HG03103 (cell line): ENCODE data around the gene SLC22A25.
"Not testable (repeated sequence)": the region's sequence is repeated elsewhere in the genome, so short reads cannot be mapped to it uniquely, and the experiment has no call there.

ENCODE experiments used
- ATAC-seq: cut with Tn5 transposase; IDR thresholded peaks from one replicate; pipeline ENCODE4 v1.9.1; 2021; ENCODE audit warnings: low read depth; ENCODE audit not compliant: unreplicated experiment

The SLC22A25 gene

DNA sequence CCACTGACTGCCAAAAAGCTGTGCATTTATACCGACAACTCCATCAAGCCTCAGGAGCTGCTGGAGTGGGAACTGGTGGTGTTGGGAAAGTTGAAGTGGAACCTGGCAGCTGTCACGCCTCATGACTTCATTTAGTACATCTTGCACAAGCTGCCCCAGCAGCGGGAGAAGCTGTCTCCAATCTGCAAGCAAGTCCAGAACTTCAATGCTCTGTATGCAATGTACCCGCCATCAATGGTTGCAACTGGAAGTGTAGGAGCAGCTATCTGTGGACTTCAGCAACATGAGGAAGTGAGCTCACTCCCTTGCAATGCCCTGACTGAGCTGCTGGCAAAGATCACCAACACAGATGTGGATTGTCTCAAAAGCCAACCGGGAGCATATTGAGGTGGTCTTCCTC lies at the start of gene SLC22A25:
SLC22A25 (minus strand) TSS at position 67 of the 400 bp plus-strand sequence. CDS start 13,947 bp downstream, outside the sequence.
- no peak for ATAC-seq

DNA sequence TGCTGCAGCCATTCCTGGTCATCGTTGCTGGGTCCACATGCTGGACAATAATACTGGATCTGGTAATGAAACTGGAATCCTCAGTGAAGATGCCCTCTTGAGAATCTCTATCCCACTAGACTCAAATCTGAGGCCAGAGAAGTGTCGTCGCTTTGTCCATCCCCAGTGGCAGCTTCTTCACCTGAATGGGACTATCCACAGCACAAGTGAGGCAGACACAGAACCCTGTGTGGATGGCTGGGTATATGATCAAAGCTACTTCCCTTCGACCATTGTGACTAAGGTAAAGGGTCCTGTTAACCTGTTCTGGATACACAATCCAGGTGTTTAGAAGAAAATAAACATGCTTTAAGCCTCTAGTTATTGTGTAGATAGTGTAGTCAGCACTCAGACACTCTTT lies 46.9 kb upstream of the SLC22A25 start:
- no peak for ATAC-seq

DNA sequence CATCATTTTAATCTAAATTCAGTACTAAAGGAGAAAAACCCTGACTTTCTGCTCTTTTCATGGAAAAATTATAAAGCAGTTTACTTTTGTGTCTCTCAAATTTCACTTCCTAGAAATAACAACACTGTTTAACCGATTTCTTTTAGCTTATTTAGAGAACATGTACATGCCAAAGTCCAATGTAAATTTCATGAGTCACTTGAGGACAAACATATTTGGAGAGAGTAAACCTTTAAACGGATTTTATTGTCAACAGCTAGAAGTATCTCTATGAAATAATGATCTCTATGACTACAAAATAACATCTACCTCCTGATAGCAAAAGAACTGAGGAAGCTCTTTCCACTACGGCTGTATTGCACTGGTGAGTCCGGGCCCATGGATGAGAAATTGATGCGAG lies 46.3 kb upstream of the SLC22A25 start:
- no peak for ATAC-seq

DNA sequence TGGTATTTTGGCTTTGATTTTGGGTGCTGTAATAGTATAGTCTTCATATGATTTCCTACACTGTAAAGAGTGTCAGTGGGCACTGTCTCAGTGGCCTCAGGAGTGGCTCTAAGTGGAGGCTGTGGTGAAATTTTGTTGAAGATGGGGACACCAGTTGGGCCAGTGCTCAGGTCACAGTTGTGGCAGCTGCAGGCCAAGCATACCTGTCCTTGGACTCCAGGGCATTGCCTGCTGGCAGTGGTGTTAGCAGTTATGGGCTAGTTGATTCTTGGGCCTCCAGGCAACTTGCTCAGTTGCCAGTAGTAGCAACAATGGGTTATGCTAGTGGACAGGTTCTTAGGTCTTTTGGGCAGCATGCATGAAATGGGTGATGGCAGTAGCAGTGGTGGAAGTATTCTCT lies 39.2 kb upstream of the SLC22A25 start:
- ATAC-seq: no peak

DNA sequence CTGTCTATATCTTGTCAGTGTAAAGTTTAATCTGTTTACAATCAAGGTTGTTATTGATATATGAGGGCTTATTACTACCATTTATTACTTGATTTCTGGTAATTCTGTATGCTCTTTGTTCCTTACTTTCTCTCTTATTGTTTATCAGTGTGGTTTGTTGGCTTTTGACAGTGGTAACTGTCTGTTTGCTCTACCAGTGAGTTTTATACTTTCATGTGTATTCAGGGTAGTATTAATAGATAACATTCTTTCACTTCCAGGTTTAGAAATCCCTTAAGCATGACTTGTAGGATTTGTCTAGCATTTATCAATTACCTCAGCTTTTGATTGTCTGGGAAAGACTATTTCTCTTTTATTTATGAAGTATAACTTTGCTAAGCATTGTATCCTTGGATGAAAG lies 37.5 kb upstream of the SLC22A25 start:
- no peak for ATAC-seq

GRCh38 chr11:63277345-63277943 lies 34.0 kb upstream of the SLC22A25 start:
- no peak for ATAC-seq

DNA sequence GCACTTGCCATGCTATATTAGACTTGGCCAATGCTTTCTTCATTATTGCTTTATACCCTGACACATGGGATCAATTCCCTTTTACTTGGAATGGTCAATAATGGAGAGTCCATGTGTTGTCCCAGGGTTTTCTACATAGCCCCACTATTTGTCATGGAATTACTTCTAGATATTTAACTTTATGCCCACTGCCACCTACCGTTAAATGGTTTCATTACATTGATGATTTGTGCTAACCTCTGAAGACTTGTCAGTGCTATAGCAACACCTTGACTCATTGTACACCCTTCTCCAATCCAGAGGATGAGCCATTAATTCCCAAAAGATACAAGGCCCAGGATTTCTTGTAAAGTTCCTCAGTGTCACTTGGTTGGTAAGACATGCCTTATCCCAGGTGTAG lies 31.4 kb upstream of the SLC22A25 start:
- ATAC-seq: no peak

DNA sequence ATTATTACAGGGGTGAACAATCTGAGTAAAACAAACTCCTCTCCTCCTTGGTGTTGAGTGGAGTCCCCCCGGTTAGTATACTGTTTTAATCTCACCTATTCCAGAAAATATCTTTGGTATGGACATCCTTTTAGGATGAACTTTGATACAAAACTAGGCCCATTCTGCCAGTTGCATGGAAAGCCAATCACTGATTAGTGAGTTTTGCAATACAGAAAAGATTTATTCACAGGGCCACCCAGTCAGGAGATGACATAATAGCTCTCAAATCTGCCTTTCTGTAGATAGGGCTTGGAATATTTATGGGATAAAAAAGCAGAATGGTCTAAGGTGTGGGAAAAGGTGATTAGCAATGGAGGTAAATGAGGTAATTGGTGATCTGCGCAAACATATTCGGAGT lies 30.3 kb upstream of the SLC22A25 start:
- ATAC-seq: no peak

GRCh38 chr11:63262547-63262946 lies 19.1 kb upstream of the SLC22A25 start:
- ATAC-seq: no peak

GRCh38 chr11:63251312-63251711 lies 7.9 kb upstream of the SLC22A25 start:
- ATAC-seq: no peak

DNA sequence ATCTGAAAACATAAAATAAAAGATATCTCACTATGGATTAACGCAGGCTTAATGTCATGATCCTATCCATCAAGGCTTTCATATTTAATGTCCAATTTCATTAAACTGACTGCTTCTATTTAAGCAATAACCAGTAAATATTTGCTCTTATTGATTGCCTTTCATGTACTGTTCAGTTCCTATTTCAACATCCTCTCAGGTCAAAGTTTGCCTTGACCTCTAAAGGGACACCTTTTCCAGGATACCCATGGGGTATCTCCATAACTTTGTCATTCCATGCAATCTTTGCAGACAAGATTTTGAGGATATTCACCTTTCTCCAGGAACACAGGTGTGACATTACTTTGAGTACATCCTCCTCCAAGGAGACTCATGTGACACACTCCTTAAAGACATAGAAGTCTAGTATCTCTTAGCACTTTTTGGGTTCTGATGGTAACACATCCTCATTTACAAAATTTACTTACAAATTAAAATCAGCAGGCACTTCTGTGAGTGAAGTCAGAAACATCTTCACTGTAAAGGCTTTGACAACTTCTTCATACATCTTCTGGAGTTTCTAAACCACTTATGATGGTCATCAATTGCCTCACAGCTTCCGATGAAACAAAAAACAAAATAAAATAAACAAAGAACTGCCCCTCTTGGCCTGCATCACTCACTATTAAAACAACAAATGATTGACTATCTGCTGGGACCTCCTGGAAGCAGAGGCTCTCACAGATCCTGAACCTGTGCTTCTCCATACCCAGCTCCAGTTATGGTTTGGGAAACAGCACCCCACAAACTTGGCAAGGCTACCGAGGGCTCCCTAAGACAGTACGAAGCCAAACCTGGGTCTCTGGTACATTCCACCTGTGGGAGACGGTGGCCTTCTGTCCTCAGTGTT lies 7.0 kb upstream of the SLC22A25 start:
- ATAC-seq: no peak

GRCh38 chr11:63248966-63249365 lies 5.6 kb upstream of the SLC22A25 start:
- no peak for ATAC-seq

- ATAC-seq: not testable (repeated sequence)
Measured at GRCh38 chr11:63247237-63248002, 4.0 kb upstream of the SLC22A25 start.

DNA sequence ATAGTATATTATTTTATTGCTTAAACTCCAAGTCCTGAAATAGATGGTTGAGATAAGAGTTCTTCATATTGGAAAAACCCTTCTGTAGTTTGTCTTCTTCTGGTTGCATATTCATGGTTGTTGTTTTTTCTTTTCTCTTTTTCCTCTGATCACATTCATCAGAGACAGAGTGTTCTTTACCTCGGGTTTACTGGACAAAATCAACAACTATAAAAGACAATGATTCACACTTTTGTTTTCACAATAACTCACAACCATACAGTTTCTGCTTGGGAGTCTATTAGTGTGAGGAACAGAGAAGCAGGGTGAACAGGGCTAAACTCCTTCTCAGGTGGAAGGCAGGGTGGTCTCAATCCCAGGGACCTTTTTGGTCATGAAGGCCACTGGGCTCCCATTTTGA lies 2.6 kb upstream of the SLC22A25 start:
- no peak for ATAC-seq

GRCh38 chr11:63244862-63245261 lies 1.5 kb upstream of the SLC22A25 start:
- ATAC-seq: no peak

DNA sequence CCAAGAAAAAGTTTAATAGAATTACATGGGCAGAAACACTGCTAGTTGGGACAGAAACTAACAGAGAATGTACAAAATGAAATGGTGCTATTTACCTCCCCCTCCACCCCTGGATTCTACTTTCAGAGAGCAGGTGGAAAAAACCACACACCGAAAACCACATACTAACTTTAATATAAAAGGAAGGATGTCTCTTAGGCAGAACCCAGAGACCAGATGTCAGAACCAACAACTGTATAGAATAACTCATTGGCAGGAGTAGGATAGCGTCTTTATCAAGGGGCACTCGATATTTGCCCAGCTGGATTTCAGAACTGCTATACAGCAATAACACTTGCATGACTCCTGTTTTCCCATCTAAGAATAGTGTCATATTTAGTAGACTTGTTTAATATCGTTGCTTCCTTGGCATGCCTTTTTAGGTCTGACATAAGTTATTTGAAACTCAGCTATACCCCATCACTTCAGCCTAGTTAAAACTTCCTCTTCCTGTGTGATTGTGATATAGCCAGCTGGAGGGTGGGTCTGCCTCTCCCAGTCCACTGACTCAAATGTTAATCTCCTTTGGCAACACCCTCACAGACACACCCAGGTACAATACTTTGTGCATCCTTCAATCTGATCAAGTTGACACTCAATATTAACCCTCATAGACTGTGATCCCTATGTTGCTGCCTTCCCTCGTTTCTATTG lies 1.2 kb downstream of the SLC22A25 start:
- no peak for ATAC-seq

DNA sequence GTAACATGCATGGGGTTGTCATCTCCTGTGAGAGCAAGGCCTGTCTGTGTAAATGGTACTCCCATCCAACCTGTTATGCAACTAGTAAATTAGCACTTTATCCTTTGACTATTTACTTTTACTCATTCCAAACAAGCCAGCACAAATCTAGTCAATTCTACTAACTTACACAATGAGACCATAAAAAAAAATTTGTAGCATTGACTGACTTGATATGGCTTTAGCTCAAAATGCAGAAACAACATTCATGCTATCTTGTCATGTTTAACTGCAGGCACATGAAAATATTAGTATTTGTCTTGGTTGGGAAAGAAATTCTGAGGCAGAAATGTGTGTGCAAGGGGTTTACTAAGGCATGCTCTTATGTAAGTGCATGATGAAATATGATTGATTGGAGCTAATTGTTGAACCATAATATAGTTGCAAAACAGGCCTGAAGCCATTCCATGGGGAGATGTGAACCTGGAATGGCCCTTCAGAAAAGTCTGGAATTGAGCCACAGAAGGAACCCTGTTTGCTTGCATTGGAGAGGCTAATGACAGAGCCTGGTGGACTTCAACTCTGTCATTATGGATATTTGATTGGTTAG lies 2.5 kb downstream of the SLC22A25 start:
- no peak for ATAC-seq

DNA sequence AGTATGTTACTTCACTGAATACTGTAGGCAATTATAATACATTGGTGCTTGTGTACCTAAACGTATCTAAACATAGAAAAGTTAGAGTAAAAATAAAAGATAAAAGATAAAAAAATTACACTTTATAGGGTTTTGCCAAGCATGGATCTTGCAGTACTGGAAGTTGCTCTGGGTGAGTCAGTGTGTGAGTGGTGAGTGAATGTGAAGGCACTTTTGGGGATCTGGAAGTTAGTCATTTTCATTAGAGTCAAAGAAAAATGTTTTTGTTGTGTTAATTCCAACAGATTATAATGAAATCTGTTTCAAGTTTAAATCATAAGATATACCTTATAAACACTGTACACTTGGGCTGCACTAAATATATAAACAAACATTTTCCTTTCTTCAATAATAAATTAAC lies 3.3 kb downstream of the SLC22A25 start:
- no peak for ATAC-seq

DNA sequence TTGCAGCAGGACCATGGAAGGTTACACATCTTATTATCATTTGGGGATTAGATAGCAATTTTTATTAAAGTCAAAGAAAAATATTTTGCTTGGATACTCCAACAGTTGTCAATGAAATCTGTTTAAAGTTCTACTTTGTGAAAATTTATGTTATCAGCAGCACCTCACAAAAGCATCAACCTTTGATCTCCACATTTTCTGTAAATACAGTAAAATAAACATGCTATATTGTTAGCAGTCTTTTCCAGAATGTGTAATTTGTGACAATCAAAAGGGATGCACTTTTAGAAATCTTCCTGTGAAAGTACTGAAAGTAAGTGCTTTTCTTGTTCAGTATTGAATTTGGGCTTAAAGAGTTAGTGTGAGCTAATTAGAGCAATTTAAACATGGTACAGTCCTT lies 4.1 kb downstream of the SLC22A25 start:
- ATAC-seq: no peak

GRCh38 chr11:63237413-63237812 lies 6.0 kb downstream of the SLC22A25 start:
- no peak for ATAC-seq
